Hepatocyte (in vitro differentiated cells): ENCODE data around the gene ASAP2.

Source experiments
- CTCF ChIP-seq: fragments of 200-600 bp; sonication (generic); IDR thresholded peaks from 2 replicates; pipeline ENCODE4 v1.5.1; 2016; ENCODE audit warnings: antibody characterized with exemption, mild to moderate bottlenecking; ENCODE audit not compliant: poor library complexity
- EZH2phosphoT487 ChIP-seq: fragments of 200-600 bp; sonication (generic); IDR thresholded peaks from one replicate; pipeline ENCODE4 v1.6.1; 2018; ENCODE audit warnings: antibody characterized with exemption, mild to moderate bottlenecking, low read depth, moderate library complexity; ENCODE audit not compliant: unreplicated experiment, severe bottlenecking

- TF ChIP-seq EZH2phosphoT487 (no peak), CTCF (no peak)
Observed at GRCh38 chr2:9300214-9300613, 93.6 kb downstream of the ASAP2 start.
